HL-60 (cell line): ENCODE data around the gene PRR33.
A peak's percentile ranks its signal among the peaks of the same experiment; 100 is the strongest.

Experiments used
- DNase-seq, 2 experiments: peaks; one replicate each; pipeline ENCODE4 v3.0.0-alpha.2; 2010 to 2020; ENCODE audit warnings: low read depth in 1 of 2, low spot score in 1 of 2
- H3K27ac ChIP-seq: fragments of 250-450 bp; sonication (Bioruptor Pico); replicated peaks from 2 replicates; pipeline ENCODE4 v1.5.1; 2020; ENCODE audit warnings: mild to moderate bottlenecking, moderate library complexity
- H3K27me3 ChIP-seq: fragments of 250-450 bp; sonication (Bioruptor Pico); 2 replicates; pipeline ENCODE4 v1.5.1; 2021; ENCODE audit warnings: mild to moderate bottlenecking, moderate library complexity; ENCODE audit not compliant: insufficient read depth, poor library complexity, severe bottlenecking
- H3K4me3 ChIP-seq: replicated peaks from 2 replicates; pipeline ENCODE4 v1.5.1; 2011; ENCODE audit warnings: mild to moderate bottlenecking, control low read depth, low read length; ENCODE audit not compliant: insufficient read depth
- GABPA ChIP-seq: IDR thresholded peaks from 2 replicates; pipeline ENCODE4 v1.6.1; 2012; ENCODE audit warnings: low read depth
- POLR2AphosphoS5 ChIP-seq: IDR thresholded peaks from 2 replicates; pipeline ENCODE4 v1.6.1; 2012; ENCODE audit warnings: low read depth
- SPI1 ChIP-seq: IDR thresholded peaks from 2 replicates; pipeline ENCODE4 v1.6.1; 2012; ENCODE audit warnings: low read depth, mild to moderate bottlenecking, borderline replicate concordance
- TF ChIP-seq, protein P1 (sequence below): IDR thresholded peaks from one replicate; pipeline ENCODE4 v1.5.1; 2011; ENCODE audit warnings: low read length, control low read depth, inconsistent platforms; ENCODE audit not compliant: insufficient read depth
- TF ChIP-seq, protein P2 (sequence below): IDR thresholded peaks from 2 replicates; pipeline ENCODE4 v1.6.1; 2012; ENCODE audit warnings: low read depth; ENCODE audit not compliant: insufficient replicate concordance

The PRR33 gene

DNA sequence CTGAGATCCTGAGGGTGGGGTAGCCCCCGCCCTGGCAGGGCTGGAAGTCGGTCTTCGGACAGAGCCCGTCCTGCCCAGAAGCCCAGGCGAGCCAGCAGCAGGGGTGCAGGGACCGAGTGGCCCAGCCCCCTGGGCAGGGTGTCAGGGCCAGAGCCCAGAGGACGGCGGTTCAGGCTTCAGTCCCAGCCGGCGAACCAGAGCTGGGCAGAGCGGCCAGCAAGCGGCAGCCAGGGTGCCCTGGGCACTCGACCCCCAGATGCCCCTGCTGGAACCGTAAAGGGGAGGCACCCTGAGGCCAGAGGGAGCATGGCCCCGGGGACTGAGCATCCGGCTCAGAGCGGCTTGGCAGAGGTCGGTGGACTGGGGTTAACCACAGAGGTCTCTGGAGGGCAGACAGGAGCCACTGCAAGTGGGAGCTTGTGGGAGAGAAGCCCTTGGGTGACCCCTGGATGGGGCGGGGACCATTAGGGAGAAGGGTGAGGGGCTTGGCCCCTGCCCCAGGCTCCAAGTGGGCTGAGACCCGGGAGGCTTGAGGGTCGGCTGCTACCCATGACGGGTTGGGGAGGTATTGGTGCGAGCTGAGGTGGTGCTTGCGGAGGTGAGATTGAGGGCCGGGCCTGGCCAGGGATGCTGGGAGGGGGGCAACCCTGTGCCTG, 22.9 kb downstream of the PRR33 start:
- TF ChIP-seq SPI1 (no peak), GABPA (no peak), POLR2AphosphoS5 (no peak)
- TF ChIP-seq, protein P1, sequence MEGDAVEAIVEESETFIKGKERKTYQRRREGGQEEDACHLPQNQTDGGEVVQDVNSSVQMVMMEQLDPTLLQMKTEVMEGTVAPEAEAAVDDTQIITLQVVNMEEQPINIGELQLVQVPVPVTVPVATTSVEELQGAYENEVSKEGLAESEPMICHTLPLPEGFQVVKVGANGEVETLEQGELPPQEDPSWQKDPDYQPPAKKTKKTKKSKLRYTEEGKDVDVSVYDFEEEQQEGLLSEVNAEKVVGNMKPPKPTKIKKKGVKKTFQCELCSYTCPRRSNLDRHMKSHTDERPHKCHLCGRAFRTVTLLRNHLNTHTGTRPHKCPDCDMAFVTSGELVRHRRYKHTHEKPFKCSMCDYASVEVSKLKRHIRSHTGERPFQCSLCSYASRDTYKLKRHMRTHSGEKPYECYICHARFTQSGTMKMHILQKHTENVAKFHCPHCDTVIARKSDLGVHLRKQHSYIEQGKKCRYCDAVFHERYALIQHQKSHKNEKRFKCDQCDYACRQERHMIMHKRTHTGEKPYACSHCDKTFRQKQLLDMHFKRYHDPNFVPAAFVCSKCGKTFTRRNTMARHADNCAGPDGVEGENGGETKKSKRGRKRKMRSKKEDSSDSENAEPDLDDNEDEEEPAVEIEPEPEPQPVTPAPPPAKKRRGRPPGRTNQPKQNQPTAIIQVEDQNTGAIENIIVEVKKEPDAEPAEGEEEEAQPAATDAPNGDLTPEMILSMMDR: no peak
- TF ChIP-seq, protein P2, sequence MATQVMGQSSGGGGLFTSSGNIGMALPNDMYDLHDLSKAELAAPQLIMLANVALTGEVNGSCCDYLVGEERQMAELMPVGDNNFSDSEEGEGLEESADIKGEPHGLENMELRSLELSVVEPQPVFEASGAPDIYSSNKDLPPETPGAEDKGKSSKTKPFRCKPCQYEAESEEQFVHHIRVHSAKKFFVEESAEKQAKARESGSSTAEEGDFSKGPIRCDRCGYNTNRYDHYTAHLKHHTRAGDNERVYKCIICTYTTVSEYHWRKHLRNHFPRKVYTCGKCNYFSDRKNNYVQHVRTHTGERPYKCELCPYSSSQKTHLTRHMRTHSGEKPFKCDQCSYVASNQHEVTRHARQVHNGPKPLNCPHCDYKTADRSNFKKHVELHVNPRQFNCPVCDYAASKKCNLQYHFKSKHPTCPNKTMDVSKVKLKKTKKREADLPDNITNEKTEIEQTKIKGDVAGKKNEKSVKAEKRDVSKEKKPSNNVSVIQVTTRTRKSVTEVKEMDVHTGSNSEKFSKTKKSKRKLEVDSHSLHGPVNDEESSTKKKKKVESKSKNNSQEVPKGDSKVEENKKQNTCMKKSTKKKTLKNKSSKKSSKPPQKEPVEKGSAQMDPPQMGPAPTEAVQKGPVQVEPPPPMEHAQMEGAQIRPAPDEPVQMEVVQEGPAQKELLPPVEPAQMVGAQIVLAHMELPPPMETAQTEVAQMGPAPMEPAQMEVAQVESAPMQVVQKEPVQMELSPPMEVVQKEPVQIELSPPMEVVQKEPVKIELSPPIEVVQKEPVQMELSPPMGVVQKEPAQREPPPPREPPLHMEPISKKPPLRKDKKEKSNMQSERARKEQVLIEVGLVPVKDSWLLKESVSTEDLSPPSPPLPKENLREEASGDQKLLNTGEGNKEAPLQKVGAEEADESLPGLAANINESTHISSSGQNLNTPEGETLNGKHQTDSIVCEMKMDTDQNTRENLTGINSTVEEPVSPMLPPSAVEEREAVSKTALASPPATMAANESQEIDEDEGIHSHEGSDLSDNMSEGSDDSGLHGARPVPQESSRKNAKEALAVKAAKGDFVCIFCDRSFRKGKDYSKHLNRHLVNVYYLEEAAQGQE: no peak
- no peak overlapping the region for H3K4me3 ChIP-seq
- no peaks in the 10 kb centered on the region for H3K27me3 ChIP-seq
- DNase-seq: no peak
- H3K27ac ChIP-seq: no peak overlapping the region

DNA sequence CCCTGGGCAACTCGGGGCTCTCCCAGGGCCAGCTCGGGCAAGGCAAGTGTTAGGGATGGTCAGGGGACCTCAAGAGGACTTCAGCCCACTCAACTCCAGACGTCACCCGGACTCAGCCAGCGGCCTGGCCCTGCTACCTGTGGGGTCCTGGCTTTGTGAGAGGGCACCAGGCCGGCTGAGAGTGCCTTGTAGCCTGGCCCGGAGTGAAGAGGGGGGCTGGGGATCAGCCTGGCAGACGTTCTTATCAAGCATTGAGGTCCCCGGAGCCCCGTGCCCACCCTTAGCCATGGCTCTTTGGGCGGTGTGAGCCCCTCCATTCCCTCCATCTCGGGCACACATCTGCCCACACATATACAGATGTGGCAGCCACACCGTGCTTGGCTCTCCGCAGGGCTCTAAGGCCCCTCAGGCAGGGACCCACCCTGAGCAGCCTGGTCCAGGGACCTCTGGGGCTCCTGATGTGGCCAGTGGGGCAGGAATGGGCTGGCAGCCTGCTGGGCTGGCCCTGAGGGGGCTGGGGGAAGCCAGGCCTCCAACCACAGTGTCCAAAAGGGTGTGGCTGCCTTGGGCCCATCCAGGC, 23.5 kb downstream of the PRR33 start:
- Histone ChIP-seq H3K27ac (no peak overlapping the region), H3K27me3 (no peaks in the 10 kb centered on the region), H3K4me3 (no peak overlapping the region)
- no peak for DNase-seq
- no peak for TF ChIP-seq SPI1
- TF ChIP-seq, protein P2: no peak
- TF ChIP-seq, protein P1: no peak
- no peak for TF ChIP-seq POLR2AphosphoS5
- no peak for TF ChIP-seq GABPA

DNA sequence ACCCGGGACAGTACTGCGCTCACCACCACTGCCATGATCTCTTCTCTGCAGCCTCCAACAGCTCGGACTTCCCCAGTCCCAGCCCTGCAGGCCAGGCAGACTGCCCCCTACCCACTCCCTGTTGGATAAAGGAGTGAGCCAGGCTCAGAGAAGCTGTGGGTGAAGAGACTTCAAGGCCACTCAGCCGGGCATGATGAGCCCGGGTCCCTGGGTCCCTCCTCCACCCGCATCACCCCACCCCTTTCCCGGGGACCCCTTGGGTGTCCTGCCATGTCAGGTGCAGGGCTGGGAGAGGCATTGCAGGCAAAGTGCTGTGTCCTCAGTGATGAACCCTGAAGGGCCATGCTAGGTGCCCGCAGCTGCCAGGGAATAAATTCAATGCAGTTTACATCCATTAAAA, 24.3 kb downstream of the PRR33 start:
- no peak for DNase-seq
- no peak overlapping the region for H3K27ac ChIP-seq
- no peak for TF ChIP-seq GABPA
- TF ChIP-seq, protein P1: no peak
- TF ChIP-seq POLR2AphosphoS5: no peak
- H3K4me3 ChIP-seq: no peak overlapping the region
- H3K27me3 ChIP-seq: no peaks in the 10 kb centered on the region

DNA sequence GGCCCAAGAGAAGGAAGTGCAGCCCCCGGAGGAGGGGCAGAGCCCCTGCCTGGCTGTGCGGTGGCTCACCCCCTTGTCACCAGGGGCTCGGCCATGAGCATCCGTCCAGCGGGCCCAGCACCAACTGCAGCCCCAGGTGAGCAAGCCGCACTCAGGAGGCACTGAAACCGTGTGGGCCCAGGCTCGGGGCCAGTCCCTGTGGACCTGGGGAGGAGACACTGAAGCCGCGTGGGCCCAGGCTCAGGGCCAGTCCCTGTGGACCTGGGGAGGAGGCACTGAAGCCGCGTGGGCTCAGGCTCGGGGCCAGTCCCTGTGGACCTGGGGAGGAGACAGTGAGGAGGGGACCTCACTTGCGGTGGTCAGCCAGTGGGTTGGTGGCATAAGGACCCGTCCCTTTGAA, 24.9 kb downstream of the PRR33 start:
- 0 out of 2 replicates have a peak, but pooled peaks have one; percentile 7 for TF ChIP-seq POLR2AphosphoS5
- no peak for TF ChIP-seq GABPA
- Histone ChIP-seq H3K27ac (no peak overlapping the region), H3K27me3 (no peaks in the 10 kb centered on the region), H3K4me3 (no peak overlapping the region)
- DNase-seq: no peak
